KBM-7 (cell line): ENCODE data around the gene TMEM9.

Experiments used
- DNase-seq: peaks from one replicate; pipeline ENCODE4 v3.0.0-alpha.2; 2015
- in situ Hi-C: fragments of 300-500 bp; cut with MboI; formaldehyde crosslinking; loops from 2 replicates; pipeline ENCODE4 v1.14.3; 2020; ENCODE audit warnings: low sequenced_read_pairs, low pct_unique_long_range_greater_than_20kb, mixed read lengths

Gene TMEM9

DNA sequence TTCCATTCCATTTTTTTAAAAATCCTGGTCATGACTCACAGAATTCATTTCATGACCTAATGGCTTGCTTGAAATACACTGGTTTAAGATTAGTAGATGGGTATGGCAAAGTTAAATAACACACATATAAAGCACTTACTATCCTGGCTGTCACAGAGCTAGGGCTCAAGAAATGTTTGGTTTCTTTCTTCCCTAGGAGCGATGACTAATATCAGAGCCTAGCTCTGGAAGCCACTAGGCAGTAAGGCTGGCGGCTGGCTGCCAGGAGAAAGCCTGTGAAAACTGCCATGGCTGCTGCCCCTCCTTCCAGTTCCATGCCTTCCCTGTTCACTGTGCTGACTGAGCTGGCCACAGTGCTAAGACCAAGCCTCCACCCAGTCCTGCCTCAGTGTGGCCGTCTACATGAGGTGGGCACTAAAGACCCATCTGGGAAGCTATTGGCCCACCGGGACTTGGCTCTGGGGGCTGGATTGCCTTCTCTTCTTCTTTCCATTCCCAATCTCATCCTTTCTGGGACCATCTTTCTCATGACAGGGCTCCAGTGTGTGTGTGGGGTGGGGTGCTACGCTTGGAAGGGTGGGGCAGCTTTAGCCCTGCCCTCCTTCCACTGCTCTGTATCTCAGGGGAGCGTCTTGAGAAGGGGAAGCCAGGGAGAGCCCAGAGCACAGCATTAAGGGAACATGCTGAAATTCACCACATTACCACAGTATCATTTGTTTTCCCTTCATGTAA is 16.5 kb downstream of the TMEM9 start:
- in situ Hi-C loops, result no loop called here
- DNase-seq, result no peak

- DNase-seq, result no peak
- in situ Hi-C loops, result no loop called here
Measured at GRCh38 chr1:201137024-201137392, 17.3 kb downstream of the TMEM9 start.

- in situ Hi-C loops, result no loop called here
- no peak for DNase-seq
Measured at GRCh38 chr1:201136355-201137023, 17.8 kb downstream of the TMEM9 start.

DNA sequence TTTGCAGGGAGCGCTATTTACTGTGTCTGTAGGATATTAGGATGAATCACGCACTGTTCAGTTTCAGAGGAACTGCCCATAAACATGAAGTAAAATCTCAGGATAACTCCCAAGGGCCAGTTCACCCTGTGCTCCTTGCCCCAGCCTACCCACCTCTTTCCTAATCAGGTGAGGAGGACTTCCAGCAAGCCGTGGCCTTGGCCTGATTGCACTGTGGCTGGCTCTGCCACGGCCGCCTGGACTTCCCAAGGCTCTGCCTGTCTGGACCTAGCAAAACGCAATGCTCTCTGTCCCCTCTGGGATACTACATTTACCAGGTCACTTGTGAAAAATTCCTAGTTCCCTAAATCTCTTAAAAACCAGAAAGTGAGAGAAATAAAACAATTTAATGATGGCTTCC is 19.9 kb downstream of the TMEM9 start:
- DNase-seq, result no peak
- in situ Hi-C loops, result no loop called here

- in situ Hi-C loops, result no loop called here
- no peak for DNase-seq
Measured at GRCh38 chr1:201131398-201131797, 22.9 kb downstream of the TMEM9 start.

GRCh38 chr1:201128962-201129361 is 25.3 kb downstream of the TMEM9 start:
- in situ Hi-C loops, result no loop called here

DNA sequence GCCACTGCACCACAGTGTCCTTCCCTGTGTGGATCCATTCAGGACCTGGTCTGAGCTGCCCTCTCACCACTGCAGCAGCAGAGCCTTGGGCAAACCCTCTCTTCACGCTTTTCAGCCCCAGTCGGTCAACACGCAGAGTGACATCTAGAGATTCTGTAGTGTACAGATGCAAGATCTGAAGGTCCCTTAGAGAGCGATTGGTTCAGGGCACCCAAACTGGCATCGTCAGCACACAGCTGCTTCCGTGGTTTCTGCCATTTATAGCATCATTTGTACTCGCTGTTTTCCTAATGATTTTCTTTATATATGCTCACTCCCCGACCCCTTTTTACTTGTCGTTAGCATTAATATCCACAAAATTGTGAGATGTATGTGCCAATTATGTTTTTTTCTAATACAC is 25.8 kb downstream of the TMEM9 start:
- DNase-seq, result no peak
- in situ Hi-C loops, result no loop called here

More at GRCh38 chr1:201128962-201129361, 25.3 kb downstream of the TMEM9 start:
- DNase-seq, result no peak

DNA sequence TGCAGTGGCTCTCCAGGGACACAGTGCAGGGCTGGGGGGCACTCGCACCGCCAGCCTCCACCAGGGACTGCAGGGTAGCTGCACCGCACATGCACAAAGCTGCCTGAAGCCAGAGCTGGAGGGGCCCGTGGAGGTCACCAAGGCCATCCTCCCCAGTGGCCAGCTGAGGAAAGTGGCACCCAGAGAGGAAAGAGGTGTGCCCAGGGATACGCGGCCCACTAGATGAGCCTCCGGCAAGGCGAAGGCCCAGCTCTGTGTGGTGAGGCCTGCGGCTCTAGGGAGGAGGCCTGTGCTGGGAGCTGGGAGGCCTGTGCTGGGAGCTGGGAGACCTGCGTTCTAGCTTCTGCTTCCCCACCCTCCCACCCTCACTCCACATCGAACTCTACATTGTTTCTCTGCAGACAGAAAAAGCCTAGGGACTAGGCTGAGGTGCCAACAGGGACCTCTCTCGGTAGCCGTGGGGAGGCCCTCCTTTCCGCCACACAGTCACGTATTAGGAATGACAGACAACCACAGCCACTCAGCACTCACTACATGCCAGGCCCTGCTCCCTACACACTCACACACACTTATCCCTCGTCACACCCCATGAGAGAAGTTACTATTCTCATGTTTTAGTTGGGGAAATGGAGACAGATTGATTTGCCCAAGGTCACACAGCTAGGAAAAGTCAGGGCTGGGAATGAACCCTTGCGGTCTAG is 26.4 kb downstream of the TMEM9 start:
- DNase-seq, result no peak
- in situ Hi-C loops, result no loop called here

DNA sequence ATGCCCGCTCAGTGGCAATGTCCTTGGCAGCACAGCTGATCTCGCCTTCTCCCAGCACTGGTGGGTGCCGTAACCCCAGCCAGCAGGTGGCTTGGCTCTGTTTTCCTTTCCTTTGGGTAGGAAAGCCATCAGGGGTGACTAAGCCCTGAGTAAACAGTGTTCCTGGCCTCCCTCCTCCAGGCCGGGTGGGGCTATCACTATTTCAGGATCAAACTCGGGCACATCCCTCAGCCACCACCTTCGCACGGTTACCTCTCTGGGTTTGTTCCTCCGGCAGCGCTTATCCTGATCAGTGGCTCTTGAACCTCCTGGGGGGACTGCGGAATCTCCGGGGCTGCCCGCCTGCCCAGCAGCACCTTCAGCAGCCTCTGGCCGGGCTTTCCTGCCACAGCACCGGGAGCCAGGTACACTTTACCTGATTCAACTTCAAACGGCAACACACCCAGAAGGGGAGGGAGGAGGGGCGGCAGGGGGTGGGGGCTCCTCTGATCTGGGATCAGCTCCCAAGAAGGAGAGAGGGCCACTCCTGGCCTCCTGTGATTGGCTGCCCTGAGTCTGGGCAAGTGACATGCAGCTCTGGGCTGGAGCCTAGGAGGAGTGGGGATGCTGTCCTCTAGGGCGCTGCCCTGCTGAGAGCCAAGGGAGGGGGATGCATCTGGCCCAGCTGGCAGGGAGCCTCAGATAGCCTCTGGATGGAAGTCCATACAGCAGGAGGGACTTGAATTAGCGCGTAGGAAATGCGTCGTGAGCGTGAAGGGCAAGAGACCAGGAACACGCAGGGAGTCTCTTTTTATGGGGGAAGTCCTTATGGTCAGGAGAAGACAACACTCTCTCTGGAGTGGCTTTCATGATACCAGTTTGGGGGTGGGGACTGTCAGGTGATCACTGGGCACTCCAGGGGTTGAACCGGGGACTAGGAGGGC is 27.2 kb downstream of the TMEM9 start, which contains the start of gene ASCL5:
Gene ASCL5, minus strand, starts transcription at position 353 of the 923 bp plus-strand sequence. CDS start 11,812 bp downstream, outside the sequence.
- in situ Hi-C loops, result no loop called here
- no peak for DNase-seq

GRCh38 chr1:201126463-201126831 is 27.8 kb downstream of the TMEM9 start:
- in situ Hi-C loops, result no loop called here
- no peak for DNase-seq

- DNase-seq, result no peak
- in situ Hi-C loops, result no loop called here
Measured at GRCh38 chr1:201125800-201126199, 28.5 kb downstream of the TMEM9 start.

DNA sequence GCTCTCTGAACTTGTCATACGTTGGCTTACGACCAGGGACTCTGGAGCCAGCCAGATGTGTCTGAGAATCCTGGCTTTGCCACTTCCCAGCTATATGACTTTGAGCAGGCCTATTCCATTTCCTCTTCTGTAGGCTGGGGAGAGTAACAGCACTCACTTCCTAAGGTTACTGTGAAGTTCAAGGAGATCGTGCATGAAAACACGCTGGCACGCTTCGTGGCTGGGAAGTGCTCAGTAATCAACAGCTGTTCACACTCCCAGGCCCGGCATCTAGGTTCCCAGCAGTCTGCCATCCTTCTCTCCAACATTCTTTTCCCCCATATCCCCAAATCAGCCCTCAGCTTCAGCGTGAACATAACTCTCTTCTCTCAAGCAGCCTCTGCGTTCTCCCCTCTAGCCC is 29.3 kb downstream of the TMEM9 start:
- no peak for DNase-seq
- in situ Hi-C loops, result no loop called here

DNA sequence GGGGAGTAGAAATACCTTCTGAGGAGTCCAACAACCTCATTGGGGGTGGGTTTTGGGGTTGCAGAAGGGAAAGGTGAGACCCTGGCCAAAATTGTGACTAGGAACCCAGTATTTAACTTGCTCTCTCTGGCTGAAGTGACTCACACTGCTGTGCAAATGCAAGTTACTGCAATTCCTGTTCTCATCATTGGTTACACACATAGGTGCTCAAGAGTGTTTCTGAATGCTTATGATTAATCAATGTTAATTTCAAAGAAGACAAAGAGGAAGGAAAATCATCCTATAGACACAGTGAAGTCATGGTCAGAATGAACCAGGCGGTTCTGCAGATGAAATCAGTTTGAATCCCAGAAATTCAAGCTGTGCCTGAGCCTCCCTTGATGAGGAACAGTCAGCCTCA is 30.4 kb downstream of the TMEM9 start:
- in situ Hi-C loops, result no loop called here
- no peak for DNase-seq

DNA sequence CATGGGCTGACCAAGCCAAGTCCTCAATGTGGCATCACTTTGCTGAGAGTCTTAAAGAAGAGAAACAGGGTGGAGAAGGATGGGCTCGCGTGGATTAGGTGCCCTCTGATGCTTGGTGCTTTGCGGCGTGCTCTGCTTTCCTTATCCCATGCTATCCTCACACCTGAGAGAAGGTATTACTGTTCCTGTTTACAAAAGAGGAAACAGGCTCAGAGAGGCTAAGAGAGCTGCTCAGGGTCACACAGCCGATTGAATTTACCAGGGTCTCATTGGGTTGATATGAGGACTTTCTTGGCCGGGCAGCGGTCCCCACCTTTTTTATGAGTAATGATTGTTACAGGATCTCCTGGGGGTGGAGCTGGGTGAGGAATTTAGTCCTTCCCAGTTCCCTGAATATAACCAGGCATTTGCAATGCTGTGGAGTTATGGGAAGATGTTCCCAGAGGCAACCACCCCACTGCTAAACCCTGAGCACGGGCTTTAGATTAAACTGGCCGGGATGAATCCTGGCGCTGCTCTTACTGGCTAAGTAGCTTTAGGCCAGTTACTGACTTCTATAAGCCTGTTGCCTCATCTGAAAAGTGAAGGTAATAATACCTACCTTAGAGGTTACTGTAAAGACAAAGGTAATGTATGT is 31.8 kb downstream of the TMEM9 start:
- in situ Hi-C loops, result no loop called here
- DNase-seq, result no peak

DNA sequence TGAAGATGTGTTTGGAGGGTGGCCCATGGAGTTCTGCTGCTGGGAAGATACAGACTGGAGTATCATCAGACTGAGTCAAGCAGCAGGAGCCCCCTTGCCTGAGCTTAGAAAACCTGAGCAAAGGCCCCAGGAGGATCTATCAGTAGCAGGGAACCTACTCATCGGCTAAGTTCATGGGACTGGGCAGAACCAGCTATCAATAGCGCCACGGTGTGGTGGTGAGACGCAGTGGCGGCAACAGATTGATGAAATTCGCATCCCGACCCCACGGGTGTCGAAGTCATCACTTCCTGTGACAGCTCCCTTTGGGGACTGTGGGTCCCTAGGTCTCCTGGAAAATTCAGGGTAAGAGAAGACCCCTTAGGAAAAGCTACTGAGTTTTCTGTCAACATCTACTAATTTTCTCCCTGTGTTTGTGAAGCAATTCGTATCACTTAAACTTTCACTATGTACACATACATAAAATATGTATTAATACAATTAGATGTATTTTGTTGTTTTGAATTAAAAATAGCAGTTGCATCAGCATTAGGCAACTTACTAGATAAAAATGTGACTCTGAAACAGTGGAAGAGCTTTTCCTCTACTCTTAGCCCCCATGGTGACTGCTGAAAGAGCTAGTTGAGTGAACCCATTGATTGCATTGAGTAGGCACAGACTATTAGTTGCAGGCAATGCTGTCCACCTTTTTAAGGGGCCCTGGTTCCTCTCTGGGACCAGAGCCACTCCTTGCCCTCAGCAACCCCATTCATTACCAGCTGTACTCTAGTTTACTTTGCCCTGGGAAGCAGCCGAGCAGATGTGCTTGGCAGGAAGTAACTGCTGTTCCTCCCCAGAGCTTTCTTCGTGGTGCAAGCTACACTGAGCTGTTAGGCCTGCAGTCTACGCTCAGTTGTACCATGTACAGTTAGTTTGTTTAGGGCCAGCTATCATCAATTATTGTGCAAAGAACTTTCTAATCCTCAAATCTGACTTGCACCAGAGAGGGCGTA is 34.8 kb downstream of the TMEM9 start:
- in situ Hi-C loops, result no loop called here
- DNase-seq, result peak; percentile 63

DNA sequence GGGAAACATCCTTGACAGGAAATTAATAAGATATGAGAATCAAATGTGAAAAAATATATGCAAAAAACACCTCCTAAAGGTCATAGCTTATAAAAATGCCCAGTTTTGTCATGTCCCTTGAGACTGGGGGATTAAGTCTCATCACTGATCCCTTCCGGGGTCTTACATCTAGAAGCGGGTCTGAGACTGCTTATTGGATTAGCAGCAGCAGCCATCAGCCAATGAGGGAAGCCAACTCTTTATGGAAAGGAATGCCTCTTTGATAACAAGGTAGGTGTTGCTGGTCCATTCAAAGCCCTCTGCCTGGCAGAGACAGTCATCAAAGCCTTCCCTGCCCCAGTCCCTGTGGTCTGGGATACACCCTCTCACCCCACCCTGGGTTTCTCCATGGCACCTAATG is 38.2 kb downstream of the TMEM9 start:
- in situ Hi-C loops, result no loop called here
- DNase-seq, result no peak

DNA sequence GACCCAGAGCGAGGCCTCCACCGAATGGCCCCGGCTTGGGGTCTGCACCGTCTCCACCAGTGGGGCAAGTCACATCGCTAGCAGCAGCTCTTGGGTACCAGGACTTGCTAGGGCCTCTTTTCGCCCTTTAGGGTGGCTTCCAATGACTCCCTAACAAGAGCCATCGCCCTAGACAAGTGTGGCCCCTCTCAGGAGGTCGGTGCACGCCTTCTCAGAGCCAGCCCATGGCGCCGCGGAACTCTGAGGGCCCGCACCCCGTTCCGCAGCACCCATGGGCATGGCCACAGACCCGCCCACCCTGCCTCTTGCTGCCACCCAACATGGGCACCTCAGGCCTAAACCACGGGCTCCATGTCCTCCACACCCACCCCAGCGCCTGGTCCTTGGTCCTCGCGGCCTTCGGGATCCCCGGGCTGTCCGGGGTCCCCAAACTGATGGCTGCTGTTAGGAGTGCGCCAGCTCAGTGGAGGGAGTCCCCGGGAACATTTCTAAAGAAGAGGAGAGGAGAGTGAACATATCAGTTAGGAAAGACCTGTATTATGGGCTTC is 38.8 kb downstream of the TMEM9 start:
- no peak for DNase-seq
- in situ Hi-C loops, result no loop called here
